Left lung (tissue), 10 donors: ENCODE data around the gene TBX18. TPM values are rescaled to one million over a fixed set of nuclear protein-coding genes. Genes with fewer than 3 reads are reported as not detected.

Experiments
- ATAC-seq: fragments of 200-7000 bp; cut with Tn5 transposase; one replicate; pipeline ENCODE4 v1.9.1; 2020; ENCODE audit warnings: moderate library complexity
- DNase-seq, 4 donors: peaks; one replicate each; pipeline ENCODE4 v3.0.0-alpha.2; 2013 to 2020
- H3K27ac ChIP-seq, 2 donors: fragments of 200-600 bp; sonication (generic) in 1 of 2; one replicate each; pipeline versions ENCODE4 v1.5.0 to v1.8.0; 2020 to 2021
- H3K27me3 ChIP-seq, 2 donors: fragments of 200-600 bp; sonication (generic) in 1 of 2; one replicate each; pipeline versions ENCODE4 v1.5.0 to v1.8.0; 2020 to 2021
- H3K36me3 ChIP-seq, 2 donors: fragments of 200-600 bp; sonication (generic) in 1 of 2; one replicate each; pipeline versions ENCODE4 v1.5.0 to v1.8.0; 2020 to 2021
- H3K4me1 ChIP-seq, 2 donors: fragments of 200-600 bp; one replicate each; pipeline ENCODE4 v1.8.0; 2021
- H3K4me3 ChIP-seq, 2 donors: fragments of 200-600 bp; sonication (generic) in 1 of 2; one replicate each; pipeline versions ENCODE4 v1.5.0 to v1.8.0; 2020 to 2021; ENCODE audit warnings: mild to moderate bottlenecking in 1 of 2
- H3K9me3 ChIP-seq, 2 donors: fragments of 200-600 bp; sonication (generic) in 1 of 2; one replicate each; pipeline versions ENCODE4 v1.5.0 to v1.8.0; 2020 to 2021
- CTCF ChIP-seq, 2 donors: fragments of 200-600 bp; sonication (generic) in 1 of 2; IDR thresholded peaks; one replicate each; pipeline versions ENCODE4 v1.5.0 to v1.8.0; 2021; ENCODE audit warnings: antibody characterized with exemption in 2 of 2
- intact Hi-C, 2 donors: fragments of 100-400 bp; cut with DNase I; formaldehyde crosslinking; loops; one replicate each; pipeline versions ENCODE4 v1.11.2 to v1.14.2; 2022
- polyA plus RNA-seq, 6 donors: library from polyadenylated mRNA; unstranded; fragments of 120-200 nt; gene quantifications; one replicate each; pipeline ENCODE4 v1.2.1, GENCODE V29; 2013; ENCODE audit not compliant: insufficient read length in 6 of 6
- total RNA-seq, 2 donors: library from RNA; stranded (reverse); fragmentation: NEBNext Ultra II Directional; extraction: Animal tissue kit (Norgen Biotek cat#: 25700); gene quantifications; one replicate each; pipeline ENCODE4 v1.2.1, GENCODE V29; 2021
- donor health status: DM: no; HTN: yes; CAD: no.
- donor health status: DM: no; HTN: no; CAD: no.

The TBX18 gene
- total and polyA plus RNA-seq, 8 donors, result 0.27 to 0.60 (median 0.49) TPM; not detected in 1

- Histone ChIP-seq H3K4me1 (peaks cover 0 to 3% of the 10 kb centered on the region in 2 donors), H3K9me3 (no peaks in the 10 kb centered on the region), H3K36me3 (no peaks in the 10 kb centered on the region), H3K4me3 (no peak overlapping the region), H3K27ac (no peak overlapping the region), H3K27me3 (peaks cover 23 to 52% of the 10 kb centered on the region in 2 donors)
- ATAC-seq (no peak), DNase-seq (no peak)
- TF ChIP-seq CTCF (IDR thresholded peaks at IDR 0.05), result no peak
- intact Hi-C loops, result no loop called here
Observed at GRCh38 chr6:84779380-84779779, 15.0 kb upstream of the TBX18 start.

DNA sequence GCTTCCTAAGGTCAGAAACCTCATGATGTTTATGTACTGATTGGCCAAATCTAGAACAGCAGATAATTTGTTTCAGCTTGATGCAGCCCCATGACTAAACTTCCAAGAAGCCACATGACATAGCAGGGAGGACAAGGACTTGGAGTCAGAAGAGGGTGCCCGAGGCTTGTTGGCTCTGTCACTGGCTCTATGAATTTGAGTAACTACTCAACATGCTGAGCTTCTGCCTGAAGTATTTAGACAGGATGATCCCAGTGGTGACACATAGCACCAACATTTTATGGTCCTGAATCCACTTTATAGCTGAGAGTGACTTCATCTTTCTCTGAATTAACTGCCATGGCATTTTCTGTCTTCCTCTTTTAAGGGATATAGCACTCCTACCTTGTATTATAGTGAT is 13.5 kb upstream of the TBX18 start:
- no peak overlapping the region for H3K27ac ChIP-seq
- no peak overlapping the region for H3K4me3 ChIP-seq
- DNase-seq (no peak), ATAC-seq (no peak)
- intact Hi-C loops, result no loop called here
- H3K27me3 ChIP-seq, result peaks cover 38 to 67% of the 10 kb centered on the region in 2 donors
- no peaks in the 10 kb centered on the region for H3K9me3 ChIP-seq
- peaks cover 0 to 10% of the 10 kb centered on the region in 2 donors for H3K4me1 ChIP-seq
- H3K36me3 ChIP-seq, result no peaks in the 10 kb centered on the region
- no peak for TF ChIP-seq CTCF (IDR thresholded peaks at IDR 0.05)

DNA sequence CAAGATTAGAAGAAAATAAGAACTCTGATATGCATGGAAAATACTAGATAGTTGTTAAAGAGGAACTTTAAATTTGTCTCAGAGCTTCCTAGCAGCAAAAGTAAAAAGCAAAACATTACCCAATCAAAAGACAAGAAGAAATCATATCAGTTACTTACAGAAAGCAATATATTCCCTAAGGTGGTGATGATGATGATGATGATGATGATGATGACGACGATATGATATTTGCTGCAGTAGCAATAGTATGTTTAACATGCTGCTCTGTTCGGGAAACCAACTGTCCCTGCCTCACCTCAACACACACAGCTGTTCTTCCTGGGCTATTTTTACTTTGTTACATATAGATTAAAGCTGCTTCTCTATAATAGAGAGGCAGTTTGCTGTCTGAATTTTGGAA is 12.0 kb upstream of the TBX18 start:
- intact Hi-C loops, result no loop called here
- Histone ChIP-seq H3K4me1 (peaks cover 0 to 10% of the 10 kb centered on the region in 2 donors), H3K9me3 (no peaks in the 10 kb centered on the region), H3K27ac (no peak overlapping the region), H3K36me3 (no peaks in the 10 kb centered on the region), H3K27me3 (peaks cover 53 to 82% of the 10 kb centered on the region in 2 donors), H3K4me3 (no peak overlapping the region)
- no peak for DNase-seq
- no peak for TF ChIP-seq CTCF (IDR thresholded peaks at IDR 0.05)
- ATAC-seq, result no peak

DNA sequence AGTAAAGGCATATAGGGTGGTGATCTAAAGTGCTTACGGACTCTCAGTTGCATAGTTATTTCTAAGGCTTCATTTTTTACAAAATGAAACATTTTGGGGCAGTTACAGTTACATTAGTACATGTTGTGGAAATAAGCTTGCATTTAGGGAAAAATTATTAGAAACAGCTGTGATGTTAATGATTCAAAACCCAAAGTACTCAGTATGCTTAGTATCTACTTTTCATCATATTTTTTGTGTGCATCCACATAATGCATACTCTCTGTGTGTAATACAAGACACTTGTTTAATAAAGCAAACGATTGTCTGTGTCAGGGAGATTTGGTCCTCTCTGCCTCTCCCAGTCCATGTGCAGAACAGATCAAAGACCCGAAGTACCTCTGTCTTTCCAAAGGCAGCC is 11.4 kb upstream of the TBX18 start:
- intact Hi-C loops, result no loop called here
- Histone ChIP-seq H3K27me3 (peaks cover 59 to 89% of the 10 kb centered on the region in 2 donors), H3K36me3 (no peaks in the 10 kb centered on the region), H3K9me3 (no peaks in the 10 kb centered on the region), H3K27ac (no peak overlapping the region), H3K4me1 (peaks cover 0 to 10% of the 10 kb centered on the region in 2 donors), H3K4me3 (no peak overlapping the region)
- no peak for TF ChIP-seq CTCF (IDR thresholded peaks at IDR 0.05)
- ATAC-seq, result no peak
- no peak for DNase-seq

GRCh38 chr6:84774985-84775284 is 10.5 kb upstream of the TBX18 start:
- no peak overlapping the region for H3K4me3 ChIP-seq
- TF ChIP-seq CTCF (IDR thresholded peaks at IDR 0.05), result no peak
- intact Hi-C loops, result no loop called here

More at GRCh38 chr6:84774985-84775284, 10.5 kb upstream of the TBX18 start:
- DNase-seq (no peak), ATAC-seq (no peak)
- H3K27ac ChIP-seq, result no peak overlapping the region
- no peaks in the 10 kb centered on the region for H3K36me3 ChIP-seq
- no peaks in the 10 kb centered on the region for H3K9me3 ChIP-seq
- peaks cover 67 to 97% of the 10 kb centered on the region in 2 donors for H3K27me3 ChIP-seq
- H3K4me1 ChIP-seq, result peaks cover 0 to 10% of the 10 kb centered on the region in 2 donors
